Activated CD4-positive, alpha-beta T cell treated with anti-CD3 and anti-CD28 coated beads for 36 hours (primary cell): ENCODE measurements around the gene USPL1. TPM values are rescaled to one million over a fixed set of nuclear protein-coding genes. Genes with fewer than 3 reads are reported as not detected.
A peak's percentile ranks its signal among the peaks of the same experiment; 100 is the strongest.

Experiments
- ATAC-seq: fragments of 200-7000 bp; cut with Tn5 transposase; one replicate; pipeline ENCODE4 v1.10.0; 2021; ENCODE audit warnings: mild to moderate bottlenecking, moderate library complexity
- CTCF ChIA-PET: fragments of 350-600 bp; sonication (Branson Sonifier 250); formaldehyde crosslinking; loops from one replicate; lab custom pipeline; 2021; ENCODE audit warnings: antibody characterized with exemption; lab: Charles Lee
- POLR2A ChIA-PET: fragments of 350-600 bp; sonication (Branson Sonifier 250); formaldehyde crosslinking; loops from one replicate; lab custom pipeline; 2021; ENCODE audit warnings: antibody characterized with exemption, inconsistent platforms; lab: Charles Lee
- DNase-seq: peaks from one replicate; pipeline ENCODE4 v3.0.0-alpha.2; 2020
- H3K27ac Mint-ChIP-seq: one replicate; pipeline ENCODE4 v1.8.0; 2021; ENCODE audit warnings: mixed read lengths
- H3K27me3 Mint-ChIP-seq: one replicate; pipeline ENCODE4 v1.8.0; 2021; ENCODE audit warnings: mixed read lengths
- H3K36me3 Mint-ChIP-seq: one replicate; pipeline ENCODE4 v1.8.0; 2021; ENCODE audit warnings: low read depth, mixed read lengths
- H3K4me1 Mint-ChIP-seq: one replicate; pipeline ENCODE4 v1.8.0; 2021; ENCODE audit warnings: mixed read lengths
- H3K4me3 Mint-ChIP-seq: one replicate; pipeline ENCODE4 v1.8.0; 2021; ENCODE audit warnings: mild to moderate bottlenecking, moderate library complexity, mixed read lengths
- H3K9me3 Mint-ChIP-seq: one replicate; pipeline ENCODE4 v1.8.0; 2021; ENCODE audit warnings: low read depth, mixed read lengths
- intact Hi-C, 2 experiments: fragments of 100-400 bp; cut with DNase I in 1 of 2; cut with micrococcal nuclease in 1 of 2; formaldehyde crosslinking; loops; one replicate each; pipeline versions ENCODE4 v1.14.2 to v1.15.1; 2022 to 2024; cut with DNase I, micrococcal nuclease
- total RNA-seq, 2 experiments: library from RNA; stranded (reverse); gene quantifications; one replicate each; pipeline ENCODE4 v1.2.3, GENCODE V29; 2021

Gene USPL1
- total RNA-seq, 2 experiments from 2014 or later, result 14.8 to 16.9 TPM

- H3K36me3 Mint-ChIP-seq, result peaks cover 63% of the 10 kb centered on the region
- H3K4me3 Mint-ChIP-seq, result no peak overlapping the region
- DNase-seq (no peak), ATAC-seq (no peak)
- ChIA-PET CTCF (interaction anchor here (1.4 kb wide), 1 partner anchor 37 kb away, joined by 3 read pairs; no protein-coding TSS in a partner anchor), POLR2A (no interaction called here)
- intact Hi-C loops, result no loop called here
- peaks cover 33% of the 10 kb centered on the region for H3K4me1 Mint-ChIP-seq
- no peaks in the 10 kb centered on the region for H3K9me3 Mint-ChIP-seq
- no peaks in the 10 kb centered on the region for H3K27me3 Mint-ChIP-seq
- H3K27ac Mint-ChIP-seq, result no peak overlapping the region
These were observed 35.1 kb downstream of the USPL1 start for GRCh38 chr13:30652746-30653386.

DNA sequence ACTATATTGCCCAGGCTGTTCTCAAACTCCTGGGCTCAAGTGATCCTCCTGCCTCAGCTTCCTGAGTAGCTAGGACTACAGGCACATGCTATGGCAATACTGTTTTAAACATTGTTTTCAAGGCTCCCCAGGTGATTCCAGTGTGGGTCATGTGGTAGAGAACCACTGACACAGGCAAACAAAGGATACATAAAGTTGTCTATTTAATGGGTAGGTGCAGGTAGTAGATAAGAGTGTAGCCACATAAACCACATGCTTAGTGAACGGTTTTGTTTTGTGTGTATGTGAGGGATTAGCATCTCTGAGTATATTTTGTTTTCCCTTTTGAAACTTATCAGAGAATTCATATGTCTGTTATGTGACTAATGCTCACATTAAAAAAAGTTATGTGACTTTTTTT is 36.7 kb downstream of the USPL1 start:
- DNase-seq (peak; percentile 39), ATAC-seq (peak; percentile 92)
- ChIA-PET POLR2A (no interaction called here), CTCF (no interaction called here)
- intact Hi-C loops, result no loop called here
- Mint-ChIP-seq H3K27ac (peak overlapping the region; percentile 80), H3K4me1 (peaks cover 27% of the 10 kb centered on the region), H3K9me3 (no peaks in the 10 kb centered on the region), H3K4me3 (no peak overlapping the region), H3K27me3 (no peaks in the 10 kb centered on the region), H3K36me3 (peaks cover 68% of the 10 kb centered on the region)

GRCh38 chr13:30656178-30656577 is 38.5 kb downstream of the USPL1 start:
- peaks cover 27% of the 10 kb centered on the region for H3K4me1 Mint-ChIP-seq
- H3K4me3 Mint-ChIP-seq, result no peak overlapping the region
- H3K27ac Mint-ChIP-seq, result no peak overlapping the region
- DNase-seq (no peak), ATAC-seq (no peak)
- CTCF ChIA-PET, result no interaction called here
- intact Hi-C loops, result no loop called here
- POLR2A ChIA-PET, result no interaction called here
- no peaks in the 10 kb centered on the region for H3K27me3 Mint-ChIP-seq
- peaks cover 57% of the 10 kb centered on the region for H3K36me3 Mint-ChIP-seq
- H3K9me3 Mint-ChIP-seq, result no peaks in the 10 kb centered on the region

DNA sequence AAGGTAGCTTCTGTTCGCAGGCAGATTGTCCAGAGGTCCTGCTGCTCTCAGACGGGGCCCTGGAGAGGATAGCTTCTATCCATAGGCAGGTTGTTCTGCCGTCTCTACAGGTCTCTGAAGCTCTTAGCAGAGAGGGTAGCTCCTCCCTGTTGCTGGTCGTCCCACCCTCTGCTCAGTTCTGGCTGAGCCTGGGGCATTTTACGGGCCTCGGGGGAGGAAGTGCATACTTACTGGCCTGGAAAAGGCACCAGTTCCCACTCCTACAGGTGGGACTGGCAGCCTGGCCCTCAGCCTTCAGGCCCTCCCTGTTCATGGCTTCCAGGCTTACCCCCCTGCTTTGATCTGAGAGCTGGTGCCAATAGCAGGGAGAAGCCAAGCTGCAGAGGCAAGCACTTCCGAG is 42.3 kb downstream of the USPL1 start:
- POLR2A ChIA-PET, result interaction anchor here (0.6 kb wide), 1 partner anchor 197 kb away, joined by 4 read pairs; no protein-coding TSS in a partner anchor
- Mint-ChIP-seq H3K4me3 (no peak overlapping the region), H3K9me3 (no peaks in the 10 kb centered on the region), H3K27me3 (no peaks in the 10 kb centered on the region), H3K27ac (no peak overlapping the region), H3K4me1 (peaks cover 7% of the 10 kb centered on the region), H3K36me3 (peaks cover 36% of the 10 kb centered on the region)
- DNase-seq (no peak), ATAC-seq (no peak)
- CTCF ChIA-PET, result interaction anchor here (0.5 kb wide), 1 partner anchor 143 kb away, joined by 3 read pairs; no protein-coding TSS in a partner anchor
- intact Hi-C loops, result no loop called here

DNA sequence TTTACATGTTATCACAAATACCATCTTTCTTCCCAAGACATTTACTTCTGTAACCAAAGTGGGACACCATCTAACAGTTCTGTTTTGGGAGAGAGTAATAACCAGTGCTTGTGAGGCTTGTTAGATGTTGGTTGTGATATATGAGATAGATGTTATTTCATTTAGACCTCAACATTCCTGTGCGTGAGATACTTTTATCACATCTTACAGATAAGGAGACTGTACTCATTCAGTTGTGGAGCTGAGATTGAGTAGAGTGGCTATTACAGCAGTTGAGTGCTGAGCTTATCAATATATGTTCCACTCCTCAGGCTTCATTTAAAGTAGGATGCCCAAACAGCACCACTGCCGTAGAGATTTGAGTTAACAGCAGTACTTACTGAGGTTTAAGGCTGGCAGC is 43.1 kb downstream of the USPL1 start:
- ChIA-PET POLR2A (interaction anchor here (0.6 kb wide), 2 partner anchors 9 to 198 kb away, joined by 4 to 7 read pairs; no protein-coding TSS in a partner anchor), CTCF (no interaction called here)
- Mint-ChIP-seq H3K4me3 (no peak overlapping the region), H3K9me3 (no peaks in the 10 kb centered on the region), H3K36me3 (peaks cover 32% of the 10 kb centered on the region), H3K27ac (no peak overlapping the region), H3K4me1 (peaks cover 4% of the 10 kb centered on the region), H3K27me3 (no peaks in the 10 kb centered on the region)
- intact Hi-C loops, result no loop called here
- DNase-seq (no peak), ATAC-seq (no peak)

DNA sequence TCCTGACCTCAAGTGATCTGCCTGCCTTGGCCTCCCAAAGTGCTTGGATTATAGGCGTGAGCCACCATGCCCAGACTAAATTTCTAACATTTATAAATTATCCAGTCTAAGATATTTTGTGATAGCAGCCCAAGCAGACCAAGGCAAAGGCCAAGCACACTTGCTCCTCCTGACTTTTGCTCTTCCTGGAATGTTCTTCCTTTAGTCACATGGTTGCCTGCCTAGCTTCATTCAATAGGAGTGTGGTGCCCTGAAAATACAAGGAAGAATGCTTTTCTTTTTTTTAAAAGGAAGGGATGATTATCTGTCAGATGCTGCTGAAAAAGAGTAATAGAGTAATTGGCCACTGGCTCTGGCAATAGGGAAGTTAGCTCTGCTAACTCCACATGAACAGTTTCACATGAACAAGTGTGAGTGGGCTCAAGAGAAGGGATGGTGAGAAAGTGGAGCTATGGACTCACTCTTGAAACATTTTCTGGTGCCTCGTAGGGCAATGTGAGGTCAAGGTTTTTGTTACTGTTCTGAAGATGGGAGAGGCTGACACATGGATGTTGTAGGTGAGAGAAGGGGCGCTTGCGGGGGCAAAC is 47.1 kb downstream of the USPL1 start:
- no peaks in the 10 kb centered on the region for H3K27me3 Mint-ChIP-seq
- H3K9me3 Mint-ChIP-seq, result no peaks in the 10 kb centered on the region
- no peak overlapping the region for H3K4me3 Mint-ChIP-seq
- no peaks in the 10 kb centered on the region for H3K36me3 Mint-ChIP-seq
- DNase-seq (no peak), ATAC-seq (no peak)
- intact Hi-C loops, result no loop called here
- peaks cover 2% of the 10 kb centered on the region for H3K4me1 Mint-ChIP-seq
- POLR2A ChIA-PET, result no interaction called here
- CTCF ChIA-PET, result no interaction called here
- no peak overlapping the region for H3K27ac Mint-ChIP-seq

GRCh38 chr13:30665638-30666037 is 47.9 kb downstream of the USPL1 start:
- Mint-ChIP-seq H3K4me3 (no peak overlapping the region), H3K27me3 (no peaks in the 10 kb centered on the region), H3K36me3 (no peaks in the 10 kb centered on the region), H3K4me1 (peaks cover 2% of the 10 kb centered on the region), H3K27ac (no peak overlapping the region), H3K9me3 (no peaks in the 10 kb centered on the region)
- no peak for ATAC-seq
- no peak for DNase-seq
- intact Hi-C loops, result no loop called here
- ChIA-PET CTCF (interaction anchor here (0.6 kb wide), 1 partner anchor 8 kb away, joined by 3 read pairs; no protein-coding TSS in a partner anchor), POLR2A (no interaction called here)

DNA sequence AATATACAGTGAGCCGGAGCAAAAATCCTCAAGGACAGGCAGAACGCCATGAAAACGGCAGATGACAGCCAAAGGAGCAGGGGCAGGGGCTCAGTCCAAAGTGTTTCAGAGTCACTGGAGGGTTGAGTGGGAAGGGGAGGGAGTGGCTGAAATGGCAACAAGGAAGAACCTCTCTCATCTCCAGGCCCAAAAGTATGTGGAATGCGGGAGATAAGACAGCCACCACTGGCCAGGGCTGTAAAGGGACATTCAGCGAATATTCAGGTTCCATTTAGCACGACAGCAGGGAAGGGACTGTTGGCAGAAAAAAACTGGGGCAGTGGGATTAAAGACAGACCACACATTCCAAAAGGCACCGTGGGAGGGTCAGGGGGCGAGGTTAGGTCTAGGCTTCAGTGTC is 48.4 kb downstream of the USPL1 start:
- POLR2A ChIA-PET, result no interaction called here
- no peaks in the 10 kb centered on the region for H3K9me3 Mint-ChIP-seq
- H3K4me1 Mint-ChIP-seq, result peaks cover 2% of the 10 kb centered on the region

DNA sequence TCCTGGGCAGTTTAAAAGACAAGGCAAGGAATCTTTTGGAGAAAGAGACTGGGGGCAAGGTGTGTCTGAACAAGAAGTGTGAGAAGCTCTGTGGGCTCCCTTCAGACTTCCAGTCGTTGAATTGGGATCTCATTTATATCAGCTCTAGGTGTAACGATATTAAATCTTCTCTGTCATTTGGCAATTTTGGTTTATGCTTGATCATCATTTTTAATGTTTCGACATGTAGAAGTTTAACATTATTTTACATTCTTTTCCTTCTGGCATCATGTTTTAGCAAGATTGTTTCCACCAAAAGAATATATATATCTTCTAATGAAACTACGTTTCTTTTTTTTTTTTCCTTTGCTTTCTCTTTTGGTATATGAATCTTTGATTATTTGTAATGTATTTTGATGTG is 49.3 kb downstream of the USPL1 start:
- Mint-ChIP-seq H3K27ac (no peak overlapping the region), H3K27me3 (no peaks in the 10 kb centered on the region), H3K4me1 (peaks cover 3% of the 10 kb centered on the region), H3K9me3 (no peaks in the 10 kb centered on the region), H3K4me3 (no peak overlapping the region), H3K36me3 (no peaks in the 10 kb centered on the region)
- DNase-seq, result no peak
- intact Hi-C loops, result no loop called here
- ChIA-PET CTCF (interaction anchor here (0.6 kb wide), 1 partner anchor 15 kb away, joined by 3 read pairs; no protein-coding TSS in a partner anchor), POLR2A (no interaction called here)
- ATAC-seq, result no peak

More for the DNA sequence above, 48.4 kb downstream of the USPL1 start:
- CTCF ChIA-PET, result interaction anchor here (0.6 kb wide), 1 partner anchor 8 kb away, joined by 3 read pairs; no protein-coding TSS in a partner anchor
- H3K36me3 Mint-ChIP-seq, result no peaks in the 10 kb centered on the region
- no peak for DNase-seq
- H3K27me3 Mint-ChIP-seq, result no peaks in the 10 kb centered on the region
- no peak overlapping the region for H3K4me3 Mint-ChIP-seq
- no peak for ATAC-seq
- intact Hi-C loops, result no loop called here
- H3K27ac Mint-ChIP-seq, result no peak overlapping the region

DNA sequence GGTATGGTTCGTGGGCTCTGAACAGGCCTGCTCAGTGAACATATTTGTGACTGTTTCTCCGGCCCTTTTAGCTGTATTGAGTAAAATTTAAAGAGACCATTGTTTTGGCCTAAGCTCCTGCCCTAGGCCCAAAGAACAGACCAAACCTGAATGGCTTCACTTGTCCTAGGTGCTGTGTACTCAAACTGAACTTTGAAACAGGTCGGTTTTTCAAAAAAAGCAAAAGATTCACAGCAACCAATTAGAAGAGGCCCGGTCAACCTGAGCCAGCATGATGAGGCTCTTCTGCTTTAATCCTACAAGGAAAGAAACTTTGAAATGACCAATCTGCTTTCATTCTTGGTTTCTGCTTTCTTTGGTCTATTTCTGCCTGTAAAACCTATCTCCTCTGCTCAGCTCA is 50.6 kb downstream of the USPL1 start:
- Mint-ChIP-seq H3K4me3 (no peak overlapping the region), H3K9me3 (no peaks in the 10 kb centered on the region), H3K27me3 (no peaks in the 10 kb centered on the region), H3K4me1 (peaks cover 3% of the 10 kb centered on the region), H3K27ac (no peak overlapping the region), H3K36me3 (no peaks in the 10 kb centered on the region)
- ATAC-seq, result no peak
- CTCF ChIA-PET, result interaction anchor here (0.5 to 1.0 kb wide), 3 partner anchors 48 to 353 kb away, joined by 3 read pairs; no protein-coding TSS in a partner anchor
- POLR2A ChIA-PET, result no interaction called here
- DNase-seq, result no peak
- intact Hi-C loops, result no loop called here

- no peak for ATAC-seq
- DNase-seq, result no peak
- CTCF ChIA-PET, result interaction anchor here (1.1 kb wide), 1 partner anchor 193 kb away, joined by 3 read pairs; no protein-coding TSS in a partner anchor
- Mint-ChIP-seq H3K27me3 (no peaks in the 10 kb centered on the region), H3K4me1 (peaks cover 12% of the 10 kb centered on the region), H3K9me3 (peaks cover 2% of the 10 kb centered on the region), H3K27ac (no peak overlapping the region), H3K36me3 (peaks cover 3% of the 10 kb centered on the region), H3K4me3 (no peak overlapping the region)
- POLR2A ChIA-PET, result no interaction called here
- intact Hi-C loops, result loop anchor here in 1 of 2 experiments (5.0 to 10.0 kb wide), 2 partner anchors 71 to 373 kb away; no protein-coding TSS in a partner anchor
These were observed 53.6 kb downstream of the USPL1 start for GRCh38 chr13:30671271-30671815.
